IMR-90 (cell line): ENCODE data around the gene PSME2. TPM values are rescaled to one million over a fixed set of nuclear protein-coding genes. Genes with fewer than 3 reads are reported as not detected.

Source experiments
- ATAC-seq: fragments of 200-7000 bp; cut with Tn5 transposase; 2 replicates; pipeline ENCODE4 v1.9.1; 2020; ENCODE audit warnings: low read depth, mild to moderate bottlenecking, moderate library complexity
- BruUV-seq: library from RNA; stranded (reverse); fragments of 400-500 nt; replicated peaks from 2 replicates; lab custom pipeline; 2021; lab: Mats Ljungman, UMichigan
- CTCF ChIA-PET: fragments of 300-600 bp; formaldehyde crosslinking; extraction: SDS; loops from one replicate; lab custom pipeline; 2021; ENCODE audit warnings: antibody characterized with exemption; lab: Yijun Ruan, JAX
- POLR2A ChIA-PET: fragments of 300-600 bp; sonication (Branson Sonifier 250); formaldehyde crosslinking; loops from one replicate; lab custom pipeline; 2022; ENCODE audit warnings: antibody characterized with exemption; ENCODE audit not compliant: unreplicated experiment; lab: Charles Lee
- DNase-seq: peaks from one replicate; pipeline ENCODE4 v3.0.0; 2013
- H2AFZ ChIP-seq: replicated peaks from 2 replicates; pipeline ENCODE3; 2013; ENCODE audit warnings: low read length, mild to moderate bottlenecking; ENCODE audit not compliant: poor library complexity
- H2AK5ac ChIP-seq: 2 replicates; pipeline ENCODE4 v1.6.1; 2013; ENCODE audit warnings: low read depth, low read length, inconsistent platforms
- H2AK9ac ChIP-seq: replicated peaks from 2 replicates; pipeline ENCODE3; 2013; ENCODE audit warnings: mild to moderate bottlenecking, low read depth, low read length, moderate library complexity; ENCODE audit not compliant: poor library complexity
- H2BK120ac ChIP-seq: 2 replicates; pipeline ENCODE4 v1.6.1; 2013; ENCODE audit warnings: low read depth, low read length, inconsistent platforms
- H2BK15ac ChIP-seq: 3 replicates; pipeline ENCODE4 v1.6.1; 2013; ENCODE audit warnings: low read depth, low read length, inconsistent platforms
- H2BK20ac ChIP-seq: 2 replicates; pipeline ENCODE4 v1.6.1; 2013; ENCODE audit warnings: low read depth, mild to moderate bottlenecking, inconsistent platforms, low read length, moderate library complexity
- H2BK5ac ChIP-seq: 2 replicates; pipeline ENCODE4 v1.6.1; 2013; ENCODE audit warnings: mild to moderate bottlenecking, low read depth, low read length, inconsistent platforms; ENCODE audit not compliant: poor library complexity, severe bottlenecking
- H3K14ac ChIP-seq: replicated peaks from 2 replicates; pipeline ENCODE4 v1.6.1; 2013; ENCODE audit warnings: low read depth, low read length, inconsistent platforms
- H3K18ac ChIP-seq: 2 replicates; pipeline ENCODE4 v1.6.1; 2013; ENCODE audit warnings: low read depth, low read length, control low read depth
- H3K23ac ChIP-seq: 2 replicates; pipeline ENCODE4 v1.6.1; 2013; ENCODE audit warnings: low read depth, low read length, inconsistent platforms
- H3K27ac ChIP-seq: 2 replicates; pipeline ENCODE4 v1.5.1; 2013; ENCODE audit warnings: mild to moderate bottlenecking, control low read depth, low read length; ENCODE audit not compliant: insufficient read depth
- H3K27me3 ChIP-seq: 2 replicates; pipeline ENCODE4 v1.6.1; 2013; ENCODE audit warnings: low read length; ENCODE audit not compliant: control insufficient read depth, insufficient read depth
- H3K36me3 ChIP-seq: 2 replicates; pipeline ENCODE4 v1.6.1; 2013; ENCODE audit warnings: low read length, mixed read lengths; ENCODE audit not compliant: control insufficient read depth, insufficient read depth
- H3K4ac ChIP-seq: 2 replicates; pipeline ENCODE4 v1.6.1; 2013; ENCODE audit warnings: low read depth, low read length, inconsistent platforms
- H3K4me1 ChIP-seq: 2 replicates; pipeline ENCODE4 v1.6.1; 2013; ENCODE audit warnings: low read length, mixed read lengths; ENCODE audit not compliant: control insufficient read depth, insufficient read depth
- H3K4me2 ChIP-seq: 2 replicates; pipeline ENCODE4 v1.6.1; 2013; ENCODE audit warnings: low read depth, mild to moderate bottlenecking, control low read depth, low read length, moderate library complexity
- H3K4me3 ChIP-seq: 2 replicates; pipeline ENCODE4 v1.5.1; 2013; ENCODE audit warnings: low read depth, mild to moderate bottlenecking, control low read depth, low read length, moderate library complexity; ENCODE audit not compliant: insufficient read depth
- H3K56ac ChIP-seq: 2 replicates; pipeline ENCODE4 v1.6.1; 2013; ENCODE audit warnings: low read length, inconsistent platforms; ENCODE audit not compliant: insufficient read depth; ENCODE audit errors: extremely low read depth
- H3K79me1 ChIP-seq, 2 experiments: 2 replicates each; pipeline ENCODE4 v1.6.1; 2013; ENCODE audit warnings: low read length in 2 of 2, inconsistent platforms in 1 of 2, low read depth in 1 of 2
- H3K9ac ChIP-seq: 2 replicates; pipeline ENCODE4 v1.6.1; 2013; ENCODE audit warnings: low read depth, low read length, control low read depth
- H3K9me1 ChIP-seq: 2 replicates; pipeline ENCODE4 v1.6.1; 2013; ENCODE audit warnings: low read length, inconsistent platforms; ENCODE audit not compliant: insufficient read depth
- H3K9me3 ChIP-seq: 2 replicates; pipeline ENCODE4 v1.6.1; 2013; ENCODE audit warnings: low read length; ENCODE audit not compliant: control insufficient read depth, insufficient read depth
- H4K20me1 ChIP-seq: 2 replicates; pipeline ENCODE4 v1.6.1; 2013; ENCODE audit warnings: low read length, inconsistent platforms; ENCODE audit not compliant: insufficient read depth
- H4K5ac ChIP-seq: 2 replicates; pipeline ENCODE4 v1.6.1; 2013; ENCODE audit warnings: mild to moderate bottlenecking, low read depth, low read length, control low read depth
- H4K8ac ChIP-seq, 2 experiments: 2 replicates each; pipeline ENCODE4 v1.6.1; 2013; ENCODE audit warnings: low read depth in 2 of 2, low read length in 2 of 2, control low read depth in 1 of 2, inconsistent platforms in 1 of 2
- H4K91ac ChIP-seq: 2 replicates; pipeline ENCODE4 v1.6.1; 2013; ENCODE audit warnings: low read depth, low read length, inconsistent platforms; ENCODE audit not compliant: insufficient read depth
- BHLHE40 ChIP-seq: fragments of 150-350 bp; IDR thresholded peaks from 2 replicates; pipeline ENCODE4 v1.6.1; 2016; ENCODE audit warnings: mild to moderate bottlenecking, low read depth, low read length
- CEBPB ChIP-seq: IDR thresholded peaks from 2 replicates; pipeline ENCODE4 v1.6.1; 2012; ENCODE audit warnings: low read depth, low read length, improper control_type of control experiment
- CHD1 ChIP-seq: IDR thresholded peaks from 2 replicates; pipeline ENCODE4 v1.6.1; 2012; ENCODE audit warnings: low read depth, low read length, improper control_type of control experiment
- FOS ChIP-seq: fragments of 150-350 bp; IDR thresholded peaks from 2 replicates; pipeline ENCODE4 v1.6.1; 2016; ENCODE audit warnings: low read depth, low read length
- MAZ ChIP-seq: IDR thresholded peaks from 2 replicates; pipeline ENCODE4 v1.6.1; 2012; ENCODE audit warnings: low read depth, mild to moderate bottlenecking, low read length, improper control_type of control experiment, moderate library complexity, borderline replicate concordance
- MXI1 ChIP-seq: IDR thresholded peaks from 2 replicates; pipeline ENCODE4 v1.6.1; 2012; ENCODE audit warnings: low read depth, mild to moderate bottlenecking, low read length, moderate library complexity, borderline replicate concordance
- NFE2L2 ChIP-seq: fragments of 150-350 bp; IDR thresholded peaks from 2 replicates; pipeline ENCODE4 v1.6.1; 2016; ENCODE audit warnings: low read depth, mild to moderate bottlenecking, low read length
- POLR2A ChIP-seq: IDR thresholded peaks from 2 replicates; pipeline ENCODE4 v1.6.1; 2012; ENCODE audit warnings: mild to moderate bottlenecking, low read depth, low read length
- RAD21 ChIP-seq: IDR thresholded peaks from 2 replicates; pipeline ENCODE4 v1.6.1; 2012; ENCODE audit warnings: low read length, improper control_type of control experiment
- RCOR1 ChIP-seq: IDR thresholded peaks from 2 replicates; pipeline ENCODE4 v1.6.1; 2012; ENCODE audit warnings: mild to moderate bottlenecking, low read length, improper control_type of control experiment; ENCODE audit not compliant: insufficient replicate concordance
- RFX5 ChIP-seq: IDR thresholded peaks from 2 replicates; pipeline ENCODE4 v1.8.0; 2012; ENCODE audit warnings: low read depth, mild to moderate bottlenecking, low read length, moderate library complexity
- SMC3 ChIP-seq: fragments of 150-350 bp; IDR thresholded peaks from 2 replicates; pipeline ENCODE4 v1.6.1; 2016; ENCODE audit warnings: low read depth, mild to moderate bottlenecking, antibody characterized with exemption, low read length, moderate library complexity
- WGBS, 2 experiments: methylation state at CpG; one replicate each; pipeline versions ENCODE4 v1.1.5 to v1.1.7; 2013; ENCODE audit warnings: missing lambda C conversion rate in 2 of 2; ENCODE audit not compliant: insufficient read length in 1 of 2; ENCODE audit errors: extremely low coverage in 2 of 2; 5-methylcytosine and 5-hydroxymethylcytosine counted together
- dilution Hi-C: fragments of 300-500 bp; cut with HindIII; formaldehyde crosslinking; loops from one replicate; pipeline ENCODE4 v1.14.3; 2018; ENCODE audit warnings: low sequenced_read_pairs; ENCODE audit not compliant: unreplicated experiment
- in situ Hi-C: fragments of 300-500 bp; cut with MboI; formaldehyde crosslinking; loops from 3 replicates; pipeline ENCODE4 v1.14.3; 2019; ENCODE audit warnings: low sequenced_read_pairs, inconsistent platforms, mixed read lengths
- intact Hi-C: fragments of 100-400 bp; cut with micrococcal nuclease; formaldehyde crosslinking; loops from 2 replicates; pipeline ENCODE4 v1.10.0; 2022
- polyA plus RNA-seq, 3 experiments: library from polyadenylated mRNA; depleted of rRNA; stranded (reverse); fragments of >200 nt; gene quantifications; 2 replicates each; pipeline ENCODE4 v1.2.3, GENCODE V29; 2012; ENCODE audit warnings: low replicate concordance in 1 of 3
- total RNA-seq: library from RNA; depleted of rRNA; stranded (reverse); fragments of >200 nt; gene quantifications from 2 replicates; pipeline ENCODE4 v1.2.3, GENCODE V29; 2012
- TF ChIP-seq, protein P1 (sequence below): fragments of 150-350 bp; IDR thresholded peaks from 2 replicates; pipeline ENCODE4 v1.6.1; 2016; ENCODE audit warnings: low read depth, mild to moderate bottlenecking, low read length, moderate library complexity, borderline replicate concordance
- TF ChIP-seq, protein P2 (sequence below): conservative IDR thresholded peaks from 2 replicates; pipeline ENCODE4 v1.5.1; 2012; ENCODE audit warnings: mild to moderate bottlenecking, low read depth, low read length, improper control_type of control experiment

Gene PSME2
- total and polyA plus RNA-seq, 2 of the 4 experiments (the other 2 are of a cell fraction): 104 to 141 TPM

- H4K20me1 ChIP-seq: peaks cover 17% of the 10 kb centered on the region
- peaks cover 37 to 82% of the 10 kb centered on the region in 2 experiments for H3K79me1 ChIP-seq
- H3K9ac ChIP-seq: peak within 1 kb of the TSS; percentile 76
- dilution Hi-C loops: no loop called here
- in situ Hi-C loops: loop anchor here (25.0 kb wide), 2 partner anchors 829 to 1054 kb away; partner anchors contain the start of genes ACIN1, BCL2L2, C14orf119 and PABPN1
- H3K9me1 ChIP-seq: peaks cover 35% of the 10 kb centered on the region
- 1% methylated on average over 16 of the region's 65 CpGs; no CpG with 5 or more reads in 1 of the 2 experiments for WGBS, 2 experiments
- CTCF ChIA-PET: interaction anchor here (0.8 to 1.6 kb wide), 2 partner anchors 20 to 32 kb away, joined by 3 to 5 read pairs; partner anchors contain the start of gene IRF9
- H3K18ac ChIP-seq: 0 out of 2 replicates have a peak within 1 kb of the TSS, but pooled peaks have one; percentile 5
- peak within 1 kb of the TSS; percentile 83 to 93 for H4K8ac ChIP-seq
- peak within 1 kb of the TSS; percentile 94 for H3K23ac ChIP-seq
- H4K91ac ChIP-seq: peak within 1 kb of the TSS; percentile 89
- peak within 1 kb of the TSS; percentile 90 for H3K4ac ChIP-seq
- H3K27ac ChIP-seq: peak within 1 kb of the TSS; percentile 80
- H2AK5ac ChIP-seq: peak within 1 kb of the TSS; percentile 94
- peak within 1 kb of the TSS; percentile 96 for H2AFZ ChIP-seq
- peak within 1 kb of the TSS; percentile 42; the same call in 1 of the 2 replicates for H2BK120ac ChIP-seq
- peak within 1 kb of the TSS; percentile 93 for H3K14ac ChIP-seq
- H3K4me1 ChIP-seq: peaks cover 15% of the 10 kb centered on the region
- H3K9me3 ChIP-seq: no peaks in the 10 kb centered on the region
- H3K36me3 ChIP-seq: peaks cover 23% of the 10 kb centered on the region
- ATAC-seq (peak; percentile 92), DNase-seq (peak; percentile 99)
- H3K4me3 ChIP-seq: peak within 1 kb of the TSS; percentile 68
- H3K56ac ChIP-seq: peak within 1 kb of the TSS; percentile 65
- H2BK5ac ChIP-seq: peak within 1 kb of the TSS; percentile 78
- no TSS peak for BruUV-seq
- peak within 1 kb of the TSS; percentile 68 for H3K4me2 ChIP-seq
- POLR2A ChIA-PET: interaction anchor here (0.6 kb wide), 1 partner anchor 47 kb away, joined by 3 read pairs; the partner anchor contains the start of gene PCK2
- H3K27me3 ChIP-seq: no peaks in the 10 kb centered on the region
- H2BK15ac ChIP-seq: peak within 1 kb of the TSS; percentile 3; the same call in 1 of the 3 replicates
- no peak within 1 kb of the TSS for H2BK20ac ChIP-seq
- peak within 1 kb of the TSS; percentile 98 for H2AK9ac ChIP-seq
- peak within 1 kb of the TSS; percentile 31 for H4K5ac ChIP-seq
- intact Hi-C loops: loop anchor here (2.0 kb wide), 1 partner anchor 26 kb away; the partner anchor contains the start of genes DCAF11 and NRL
- TF ChIP-seq RFX5: peak; percentile 78
- TF ChIP-seq SMC3: no peak
- no peak for TF ChIP-seq BHLHE40
- TF ChIP-seq RAD21: no peak
- TF ChIP-seq, protein P1, sequence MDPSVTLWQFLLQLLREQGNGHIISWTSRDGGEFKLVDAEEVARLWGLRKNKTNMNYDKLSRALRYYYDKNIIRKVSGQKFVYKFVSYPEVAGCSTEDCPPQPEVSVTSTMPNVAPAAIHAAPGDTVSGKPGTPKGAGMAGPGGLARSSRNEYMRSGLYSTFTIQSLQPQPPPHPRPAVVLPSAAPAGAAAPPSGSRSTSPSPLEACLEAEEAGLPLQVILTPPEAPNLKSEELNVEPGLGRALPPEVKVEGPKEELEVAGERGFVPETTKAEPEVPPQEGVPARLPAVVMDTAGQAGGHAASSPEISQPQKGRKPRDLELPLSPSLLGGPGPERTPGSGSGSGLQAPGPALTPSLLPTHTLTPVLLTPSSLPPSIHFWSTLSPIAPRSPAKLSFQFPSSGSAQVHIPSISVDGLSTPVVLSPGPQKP: no peak
- TF ChIP-seq CEBPB: no peak
- no peak for TF ChIP-seq CHD1
- no peak for TF ChIP-seq NFE2L2
- TF ChIP-seq, protein P2, sequence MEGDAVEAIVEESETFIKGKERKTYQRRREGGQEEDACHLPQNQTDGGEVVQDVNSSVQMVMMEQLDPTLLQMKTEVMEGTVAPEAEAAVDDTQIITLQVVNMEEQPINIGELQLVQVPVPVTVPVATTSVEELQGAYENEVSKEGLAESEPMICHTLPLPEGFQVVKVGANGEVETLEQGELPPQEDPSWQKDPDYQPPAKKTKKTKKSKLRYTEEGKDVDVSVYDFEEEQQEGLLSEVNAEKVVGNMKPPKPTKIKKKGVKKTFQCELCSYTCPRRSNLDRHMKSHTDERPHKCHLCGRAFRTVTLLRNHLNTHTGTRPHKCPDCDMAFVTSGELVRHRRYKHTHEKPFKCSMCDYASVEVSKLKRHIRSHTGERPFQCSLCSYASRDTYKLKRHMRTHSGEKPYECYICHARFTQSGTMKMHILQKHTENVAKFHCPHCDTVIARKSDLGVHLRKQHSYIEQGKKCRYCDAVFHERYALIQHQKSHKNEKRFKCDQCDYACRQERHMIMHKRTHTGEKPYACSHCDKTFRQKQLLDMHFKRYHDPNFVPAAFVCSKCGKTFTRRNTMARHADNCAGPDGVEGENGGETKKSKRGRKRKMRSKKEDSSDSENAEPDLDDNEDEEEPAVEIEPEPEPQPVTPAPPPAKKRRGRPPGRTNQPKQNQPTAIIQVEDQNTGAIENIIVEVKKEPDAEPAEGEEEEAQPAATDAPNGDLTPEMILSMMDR: peak; percentile 32
- peak; percentile 39; the same call in 1 of the 2 replicates for TF ChIP-seq FOS
- TF ChIP-seq POLR2A: peak; percentile 84
- TF ChIP-seq MXI1: peak; percentile 44; the same call in 1 of the 2 replicates
- TF ChIP-seq MAZ: peak; percentile 36; the same call in 1 of the 2 replicates
- TF ChIP-seq RCOR1: no peak
Observed at GRCh38 chr14:24141097-24141880, 5.1 kb downstream of the PSME2 start, which contains the start of gene EMC9. TSS of gene EMC9 (minus strand) at chr14:24141591. CDS start at chr14:24141304, 287 bp downstream.
